GM18517 (cell line): ENCODE results near the gene GARIN5B.

Experiments used
- ATAC-seq: cut with Tn5 transposase; IDR thresholded peaks from one replicate; pipeline ENCODE4 v1.9.1; 2021; ENCODE audit warnings: mild to moderate bottlenecking, moderate library complexity; ENCODE audit not compliant: unreplicated experiment

GARIN5B gene

GRCh38 chr19:55372316-55373081, 9.4 kb upstream of the GARIN5B start:
- no peak for ATAC-seq

- no peak for ATAC-seq
Measured at GRCh38 chr19:55370305-55370988, 7.4 kb upstream of the GARIN5B start, which contains the start of gene IL11. TSS of gene IL11 (minus strand) at chr19:55370463. CDS start at chr19:55370310, 153 bp downstream.

GRCh38 chr19:55369653-55370304, 6.7 kb upstream of the GARIN5B start:
- ATAC-seq: no peak

GRCh38 chr19:55368701-55369563, 5.9 kb upstream of the GARIN5B start:
- ATAC-seq: no peak

GRCh38 chr19:55368106-55368505, 5.0 kb upstream of the GARIN5B start:
- no peak for ATAC-seq

GRCh38 chr19:55366790-55367189, 3.7 kb upstream of the GARIN5B start:
- ATAC-seq: no peak

- no peak for ATAC-seq
Measured at GRCh38 chr19:55365964-55366363, 2.9 kb upstream of the GARIN5B start.

- no peak for ATAC-seq
Measured at GRCh38 chr19:55365245-55365644, 2.2 kb upstream of the GARIN5B start.

GRCh38 chr19:55362174-55362989, 678 bp downstream of the GARIN5B start:
- ATAC-seq: no peak

- no peak for ATAC-seq
Measured at GRCh38 chr19:55360902-55361301, 2.2 kb downstream of the GARIN5B start.

- ATAC-seq: no peak
Measured at GRCh38 chr19:55358943-55359908, 3.8 kb downstream of the GARIN5B start.

- no peak for ATAC-seq
Measured at GRCh38 chr19:55358493-55358892, 4.6 kb downstream of the GARIN5B start.

- no peak for ATAC-seq
Measured at GRCh38 chr19:55355213-55355821, 7.7 kb downstream of the GARIN5B start.

- no peak for ATAC-seq
Measured at GRCh38 chr19:55354698-55355212, 8.3 kb downstream of the GARIN5B start, which contains the start of gene COX6B2. TSS of gene COX6B2 (minus strand) at chr19:55354719. CDS start at chr19:55354521, 198 bp downstream.

- ATAC-seq: no peak
Measured at GRCh38 chr19:55353803-55354697, 9.0 kb downstream of the GARIN5B start.

- ATAC-seq: no peak
Measured at GRCh38 chr19:55353356-55353802, 9.7 kb downstream of the GARIN5B start.

GRCh38 chr19:55352549-55353145, 10.4 kb downstream of the GARIN5B start:
- no peak for ATAC-seq
